Cardiac muscle cell (in vitro differentiated cells and primary cell): ENCODE data around the gene REC8. TPM values are rescaled to one million over a fixed set of nuclear protein-coding genes. Genes with fewer than 3 reads are reported as not detected.

Experiments used
- DNase-seq, 2 donors: peaks; one replicate each; pipeline versions ENCODE4 v3.0.0 to v3.0.0-alpha.2; 2010 to 2017; ENCODE audit warnings: low read depth in 1 of 2, low spot score in 1 of 2
- H3K27ac ChIP-seq: fragments of 200-600 bp; sonication (generic); 2 replicates; pipeline ENCODE4 v1.5.1; 2016
- H3K27me3 ChIP-seq: fragments of 200-600 bp; sonication (generic); 2 replicates; pipeline ENCODE4 v1.6.0; 2016; ENCODE audit warnings: control low read depth
- H3K36me3 ChIP-seq: fragments of 200-600 bp; sonication (generic); 2 replicates; pipeline ENCODE4 v1.5.1; 2016; ENCODE audit warnings: control low read depth
- H3K4me1 ChIP-seq: fragments of 200-600 bp; sonication (generic); 2 replicates; pipeline ENCODE4 v1.8.1; 2017; ENCODE audit warnings: low read depth, mild to moderate bottlenecking, mixed run types
- H3K4me3 ChIP-seq: fragments of 200-600 bp; sonication (generic); 2 replicates; pipeline ENCODE4 v1.5.1; 2016; ENCODE audit warnings: mild to moderate bottlenecking
- H3K9me3 ChIP-seq: fragments of 200-600 bp; sonication (generic); 2 replicates; pipeline ENCODE4 v1.5.1; 2017; ENCODE audit warnings: low read depth, mild to moderate bottlenecking, control low read depth
- polyA plus RNA-seq: library from polyadenylated mRNA; unstranded; fragments of >200 nt; fragmentation: Nextera tagmentation; extraction: Ambion mirVana; gene quantifications from 2 replicates; pipeline ENCODE4 v1.2.1, GENCODE V29; 2016
- total RNA-seq: library from RNA; depleted of rRNA; stranded (reverse); fragments of >200 nt; gene quantifications from 2 replicates; pipeline ENCODE4 v1.2.3, GENCODE V29; 2016
- TF ChIP-seq, protein P1 (sequence below): IDR thresholded peaks from 2 replicates; pipeline ENCODE4 v1.5.1; 2012; ENCODE audit warnings: low read depth, mild to moderate bottlenecking, low read length

The REC8 gene
- total and polyA plus RNA-seq, 2 experiments from 2014 or later: 20.3 to 38.8 TPM

GRCh38 chr14:24135834-24136683 is 35.8 kb upstream of the REC8 start, which contains the start of gene PSME1:
Gene PSME1 (plus strand): TSS chr14:24136194. CDS start chr14:24136263, 69 bp downstream.
- Histone ChIP-seq H3K4me3 (peak within 1 kb of the TSS; percentile 63), H3K9me3 (no peaks in the 10 kb centered on the region), H3K27ac (peak within 1 kb of the TSS; percentile 69), H3K27me3 (no peaks in the 10 kb centered on the region), H3K4me1 (peaks cover 31% of the 10 kb centered on the region), H3K36me3 (peaks cover 15% of the 10 kb centered on the region)
- peak; percentile 91 to 96 for DNase-seq
- TF ChIP-seq, protein P1, sequence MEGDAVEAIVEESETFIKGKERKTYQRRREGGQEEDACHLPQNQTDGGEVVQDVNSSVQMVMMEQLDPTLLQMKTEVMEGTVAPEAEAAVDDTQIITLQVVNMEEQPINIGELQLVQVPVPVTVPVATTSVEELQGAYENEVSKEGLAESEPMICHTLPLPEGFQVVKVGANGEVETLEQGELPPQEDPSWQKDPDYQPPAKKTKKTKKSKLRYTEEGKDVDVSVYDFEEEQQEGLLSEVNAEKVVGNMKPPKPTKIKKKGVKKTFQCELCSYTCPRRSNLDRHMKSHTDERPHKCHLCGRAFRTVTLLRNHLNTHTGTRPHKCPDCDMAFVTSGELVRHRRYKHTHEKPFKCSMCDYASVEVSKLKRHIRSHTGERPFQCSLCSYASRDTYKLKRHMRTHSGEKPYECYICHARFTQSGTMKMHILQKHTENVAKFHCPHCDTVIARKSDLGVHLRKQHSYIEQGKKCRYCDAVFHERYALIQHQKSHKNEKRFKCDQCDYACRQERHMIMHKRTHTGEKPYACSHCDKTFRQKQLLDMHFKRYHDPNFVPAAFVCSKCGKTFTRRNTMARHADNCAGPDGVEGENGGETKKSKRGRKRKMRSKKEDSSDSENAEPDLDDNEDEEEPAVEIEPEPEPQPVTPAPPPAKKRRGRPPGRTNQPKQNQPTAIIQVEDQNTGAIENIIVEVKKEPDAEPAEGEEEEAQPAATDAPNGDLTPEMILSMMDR: no peak

DNA sequence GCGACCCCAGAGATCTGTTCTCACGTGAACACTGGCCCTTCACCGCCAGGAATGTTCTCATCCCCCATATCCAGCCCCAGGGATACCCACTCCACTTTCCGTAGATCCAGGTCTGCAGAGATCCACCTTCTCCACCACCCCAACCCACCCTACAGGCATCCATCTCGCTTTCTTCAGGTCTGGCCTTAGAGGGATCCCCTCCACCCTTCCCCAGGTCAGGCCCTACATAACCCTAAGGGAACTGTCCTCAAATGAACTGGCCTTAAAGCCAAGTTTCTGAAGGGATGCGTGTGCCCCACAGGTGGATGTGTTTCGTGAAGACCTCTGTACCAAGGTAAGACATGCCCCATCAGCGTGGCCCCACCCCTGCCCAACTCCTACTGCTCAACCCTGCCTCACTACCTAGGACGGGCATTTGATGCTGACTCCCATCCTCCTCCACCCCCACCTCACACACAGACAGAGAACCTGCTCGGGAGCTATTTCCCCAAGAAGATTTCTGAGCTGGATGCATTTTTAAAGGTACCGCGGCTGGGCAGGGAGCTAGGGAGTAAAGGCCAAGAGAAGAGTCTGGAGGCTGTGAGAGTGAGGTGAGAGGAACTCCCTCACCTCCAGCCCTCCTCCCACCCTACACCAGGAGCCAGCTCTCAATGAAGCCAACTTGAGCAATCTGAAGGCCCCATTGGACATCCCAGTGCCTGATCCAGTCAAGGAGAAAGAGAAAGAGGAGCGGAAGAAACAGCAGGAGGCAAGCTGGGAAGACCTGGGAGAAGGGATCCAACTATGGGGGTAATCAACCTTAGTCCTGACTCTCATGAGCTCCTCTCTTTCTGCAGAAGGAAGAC is 35.0 kb upstream of the REC8 start:
- H3K27ac ChIP-seq: peak overlapping the region; percentile 25
- peak overlapping the region; percentile 63 for H3K4me3 ChIP-seq
- H3K27me3 ChIP-seq: no peaks in the 10 kb centered on the region
- peaks cover 22% of the 10 kb centered on the region for H3K4me1 ChIP-seq
- peaks cover 15% of the 10 kb centered on the region for H3K36me3 ChIP-seq
- TF ChIP-seq, protein P1: no peak
- no peak for DNase-seq
- H3K9me3 ChIP-seq: no peaks in the 10 kb centered on the region

DNA sequence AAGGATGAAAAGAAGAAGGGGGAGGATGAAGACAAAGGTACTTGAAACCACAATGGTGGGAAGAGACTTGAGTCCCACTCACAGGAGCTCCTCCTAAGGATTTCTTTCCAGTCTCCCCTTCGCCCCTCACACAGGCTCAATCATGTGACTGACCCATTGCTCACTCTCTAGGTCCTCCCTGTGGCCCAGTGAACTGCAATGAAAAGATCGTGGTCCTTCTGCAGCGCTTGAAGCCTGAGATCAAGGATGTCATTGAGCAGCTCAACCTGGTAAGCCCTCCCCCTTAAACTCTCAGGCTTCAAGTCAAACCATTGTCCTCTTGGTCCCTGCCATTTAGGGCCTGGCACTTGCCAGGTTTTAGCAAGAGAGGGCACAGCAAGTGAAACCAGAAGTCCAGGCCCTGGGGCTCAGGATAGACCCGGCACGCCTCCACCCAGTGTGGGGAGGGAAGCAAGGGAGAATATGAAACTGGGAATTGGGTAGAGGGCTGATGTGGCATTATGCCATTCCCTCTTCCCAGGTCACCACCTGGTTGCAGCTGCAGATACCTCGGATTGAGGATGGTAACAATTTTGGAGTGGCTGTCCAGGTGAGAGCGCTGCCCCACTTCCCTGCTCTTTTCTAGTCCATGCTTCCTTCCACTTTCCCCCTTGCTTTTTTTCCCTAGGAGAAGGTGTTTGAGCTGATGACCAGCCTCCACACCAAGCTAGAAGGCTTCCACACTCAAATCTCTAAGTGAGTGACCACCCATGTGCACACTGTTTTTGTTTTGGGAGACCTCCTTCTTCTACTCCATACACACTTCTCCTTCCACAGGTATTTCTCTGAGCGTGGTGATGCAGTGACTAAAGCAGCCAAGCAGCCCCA is 34.1 kb upstream of the REC8 start:
- Histone ChIP-seq H3K4me1 (peaks cover 14% of the 10 kb centered on the region), H3K9me3 (no peaks in the 10 kb centered on the region), H3K36me3 (peaks cover 15% of the 10 kb centered on the region), H3K27me3 (no peaks in the 10 kb centered on the region), H3K27ac (peak overlapping the region; percentile 25), H3K4me3 (no peak overlapping the region)
- TF ChIP-seq, protein P1: no peak
- DNase-seq: no peak

- TF ChIP-seq, protein P1: no peak
- Histone ChIP-seq H3K4me3 (no peak overlapping the region), H3K27me3 (no peaks in the 10 kb centered on the region), H3K36me3 (peaks cover 15% of the 10 kb centered on the region), H3K9me3 (no peaks in the 10 kb centered on the region), H3K4me1 (peaks cover 10% of the 10 kb centered on the region), H3K27ac (peak overlapping the region; percentile 25)
- no peak for DNase-seq
These were observed 33.2 kb upstream of the REC8 start for GRCh38 chr14:24138396-24139271.
